AML-193 (cell line): ENCODE data around the gene JMJD8.

ENCODE experiments used
- DNase-seq, 2 experiments: peaks; one replicate each; lab custom pipeline; 2025; lab: John Stamatoyannopoulos, UW

The JMJD8 gene

DNA sequence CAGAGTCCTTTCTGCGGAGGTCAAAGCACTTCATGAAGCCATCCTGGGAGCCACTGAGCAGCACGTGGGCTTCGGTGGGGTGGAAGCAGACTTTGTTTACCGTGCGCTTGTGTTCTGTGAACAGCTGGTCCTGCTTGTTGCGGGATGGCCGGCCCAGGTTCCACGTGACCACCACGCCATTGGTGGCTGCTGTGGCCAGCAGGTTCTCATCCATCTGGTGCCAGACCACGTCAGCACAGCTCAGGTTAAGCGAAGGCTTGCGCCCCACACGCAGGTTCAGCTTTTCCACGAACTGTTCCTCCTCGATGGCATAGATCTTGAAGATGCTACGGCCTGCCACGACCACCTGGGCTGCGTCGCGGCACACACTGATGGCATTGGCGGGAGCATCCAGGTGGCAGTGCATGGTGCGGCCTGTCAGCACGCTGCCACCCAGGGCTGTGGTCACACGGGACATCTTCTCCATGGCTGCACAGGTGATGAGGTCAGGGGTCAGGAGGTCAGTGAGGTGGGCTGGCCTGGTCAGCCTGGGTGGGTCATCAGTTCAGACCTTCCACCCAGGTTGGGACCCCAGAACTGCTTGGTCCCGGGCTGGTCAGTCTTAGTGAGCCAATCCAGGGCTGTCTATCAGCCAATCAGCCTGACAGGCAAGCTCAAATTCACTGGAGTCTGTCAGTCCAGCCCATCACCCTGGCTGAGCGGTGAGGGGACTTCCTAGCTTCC, 5.2 kb upstream of the JMJD8 start:
- no peak for DNase-seq

- DNase-seq, result no peak
Observed at GRCh38 chr16:687499-687898, 3.4 kb upstream of the JMJD8 start.

GRCh38 chr16:686459-687260, 2.5 kb upstream of the JMJD8 start:
- no peak for DNase-seq

DNA sequence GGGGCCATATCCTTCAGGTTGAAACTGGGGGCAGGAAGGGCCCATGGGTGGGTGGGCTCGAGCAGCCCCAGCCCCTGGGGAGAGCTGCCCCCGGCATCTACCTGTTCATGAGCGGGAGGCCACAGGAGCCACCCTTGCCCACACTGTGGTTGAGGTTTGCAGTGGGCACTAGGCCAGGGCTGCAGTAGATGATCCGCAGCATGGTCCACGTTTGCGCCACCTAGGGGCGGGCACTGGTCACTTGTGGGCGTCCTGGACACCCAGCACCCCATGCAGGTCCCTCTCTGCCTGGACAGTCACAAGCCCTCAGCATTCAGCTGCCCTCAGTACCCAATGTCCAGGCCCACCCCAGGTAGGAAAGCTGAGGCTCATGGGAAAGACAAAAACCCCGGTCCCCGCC, 1.8 kb upstream of the JMJD8 start:
- DNase-seq, result peak in 1 of 2 experiments; percentile 15

DNA sequence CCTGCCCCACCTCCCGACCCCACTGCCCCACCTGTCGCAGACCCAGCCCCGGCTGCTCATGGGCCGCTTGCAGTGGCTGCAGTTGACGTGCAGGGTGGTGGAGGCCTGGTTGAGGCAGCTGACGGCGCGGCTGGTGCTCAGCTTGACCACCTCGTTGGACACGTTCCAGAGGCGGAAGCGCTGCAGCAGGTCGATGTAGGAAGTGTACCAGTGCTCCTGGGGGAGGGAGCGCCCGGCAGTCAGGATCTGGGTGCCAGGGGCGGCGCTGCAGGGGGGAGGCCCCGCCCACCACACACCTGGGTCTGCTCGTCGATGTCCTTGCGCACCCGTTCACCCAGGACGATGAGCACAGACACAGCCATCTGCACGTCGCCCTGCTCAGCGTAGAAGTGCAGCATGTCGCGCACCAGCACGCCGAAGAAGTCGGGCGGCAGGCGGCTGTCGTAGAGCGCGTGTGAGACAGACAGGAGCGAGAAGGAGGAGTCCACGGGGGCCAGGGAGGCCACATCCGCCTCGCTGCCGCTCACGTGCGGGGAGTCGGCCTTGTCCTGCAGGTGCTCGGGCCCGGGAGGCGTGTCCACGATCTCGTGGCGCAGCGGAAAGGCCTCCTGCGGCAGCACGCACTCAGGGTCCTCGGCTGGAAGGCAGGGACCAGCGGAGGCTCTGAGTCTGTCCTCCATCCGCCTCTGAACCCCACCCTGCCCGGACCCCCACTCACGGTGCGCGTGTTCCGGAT, 995 bp upstream of the JMJD8 start:
- DNase-seq, result no peak

- DNase-seq, result no peak
Observed at GRCh38 chr16:683396-684070, 601 bp downstream of the JMJD8 start.

GRCh38 chr16:682493-683395, 1.4 kb downstream of the JMJD8 start:
- DNase-seq, result no peak

DNA sequence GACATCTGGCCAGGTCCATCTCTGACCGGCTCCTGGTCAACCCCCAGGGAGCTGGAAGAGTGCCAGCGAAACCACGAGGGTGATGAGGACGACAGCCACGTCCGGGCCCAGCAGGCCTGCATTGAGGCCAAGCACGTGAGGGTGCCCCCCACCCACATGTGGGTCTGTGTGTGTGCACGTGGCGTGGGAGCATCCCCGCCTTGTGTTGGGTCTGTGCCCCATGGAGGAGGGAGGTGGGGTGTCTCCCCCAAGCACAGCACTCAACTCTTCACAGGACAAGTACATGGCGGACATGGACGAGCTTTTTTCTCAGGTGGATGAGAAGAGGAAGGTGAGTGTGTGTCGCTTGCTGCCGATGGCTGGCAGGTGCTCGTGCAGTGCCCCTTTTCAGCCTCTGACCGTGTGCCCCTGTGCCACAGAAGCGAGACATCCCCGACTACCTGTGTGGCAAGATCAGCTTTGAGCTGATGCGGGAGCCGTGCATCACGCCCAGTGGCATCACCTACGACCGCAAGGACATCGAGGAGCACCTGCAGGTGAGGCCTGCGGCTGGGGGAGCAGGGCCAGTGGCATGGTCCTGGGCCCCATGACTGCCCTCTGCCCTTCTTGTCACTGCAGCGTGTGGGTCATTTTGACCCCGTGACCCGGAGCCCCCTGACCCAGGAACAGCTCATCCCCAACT, 2.2 kb downstream of the JMJD8 start:
- no peak for DNase-seq

GRCh38 chr16:680967-681745, 3.0 kb downstream of the JMJD8 start:
- DNase-seq, result peak; percentile 16 to 19

DNA sequence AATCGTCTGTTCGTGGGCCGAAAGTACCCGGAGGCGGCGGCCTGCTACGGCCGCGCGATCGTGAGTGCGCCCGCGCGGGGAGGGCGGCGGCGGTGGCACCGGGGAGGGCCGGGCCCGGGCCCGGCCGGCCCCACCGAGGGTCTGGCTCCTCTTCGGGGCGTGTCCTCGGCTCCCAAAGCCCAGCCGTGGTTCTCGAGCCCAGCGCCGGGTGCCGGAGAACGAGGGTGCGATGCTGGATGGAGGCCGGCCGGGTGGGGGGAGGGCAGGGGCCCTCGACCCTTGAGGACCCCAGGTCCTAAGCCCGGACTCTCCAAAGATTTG, 3.5 kb downstream of the JMJD8 start:
- no peak for DNase-seq

DNA sequence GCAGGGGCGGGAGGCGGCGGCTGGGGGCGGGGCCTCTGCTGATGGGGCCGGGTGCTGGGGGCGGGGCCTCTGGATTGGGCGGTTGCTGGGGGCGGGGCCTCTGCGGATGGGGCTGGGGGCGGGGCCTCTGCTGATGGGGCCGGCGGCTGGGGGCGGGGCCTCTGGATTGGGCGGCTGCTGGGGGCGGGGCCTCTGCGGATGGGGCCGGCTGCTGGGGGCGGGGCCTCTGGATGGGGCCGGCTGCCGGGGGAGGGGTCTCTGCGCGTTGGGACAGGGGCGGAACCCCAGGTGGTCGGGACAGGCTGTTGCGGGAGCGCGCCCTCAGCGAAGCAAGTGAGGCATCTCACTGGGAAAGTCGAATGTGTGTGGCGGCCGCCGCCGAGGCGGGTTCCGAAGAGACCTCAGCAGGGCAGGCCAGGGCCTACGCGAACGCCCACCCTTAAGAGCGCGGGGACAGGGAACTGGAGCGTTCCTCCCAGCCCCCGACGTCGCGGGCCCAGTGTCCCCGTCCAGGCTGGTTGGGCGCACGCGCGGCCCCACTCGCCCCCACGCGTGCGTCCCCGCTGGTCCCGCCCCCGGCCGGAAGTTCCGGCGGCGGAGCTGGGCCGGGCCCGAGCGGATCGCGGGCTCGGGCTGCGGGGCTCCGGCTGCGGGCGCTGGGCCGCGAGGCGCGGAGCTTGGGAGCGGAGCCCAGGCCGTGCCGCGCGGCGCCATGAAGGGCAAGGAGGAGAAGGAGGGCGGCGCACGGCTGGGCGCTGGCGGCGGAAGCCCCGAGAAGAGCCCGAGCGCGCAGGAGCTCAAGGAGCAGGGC, 4.1 kb downstream of the JMJD8 start, which contains the start of gene STUB1:
STUB1 (plus strand) TSS at position 597 of the 811 bp plus-strand sequence; CDS start at position 713, 116 bp downstream.
- peak; percentile 65 to 69 for DNase-seq

GRCh38 chr16:678858-679813, 5.0 kb downstream of the JMJD8 start:
- peak; percentile 32 to 48 for DNase-seq

GRCh38 chr16:678209-678857, 5.8 kb downstream of the JMJD8 start:
- DNase-seq, result no peak

DNA sequence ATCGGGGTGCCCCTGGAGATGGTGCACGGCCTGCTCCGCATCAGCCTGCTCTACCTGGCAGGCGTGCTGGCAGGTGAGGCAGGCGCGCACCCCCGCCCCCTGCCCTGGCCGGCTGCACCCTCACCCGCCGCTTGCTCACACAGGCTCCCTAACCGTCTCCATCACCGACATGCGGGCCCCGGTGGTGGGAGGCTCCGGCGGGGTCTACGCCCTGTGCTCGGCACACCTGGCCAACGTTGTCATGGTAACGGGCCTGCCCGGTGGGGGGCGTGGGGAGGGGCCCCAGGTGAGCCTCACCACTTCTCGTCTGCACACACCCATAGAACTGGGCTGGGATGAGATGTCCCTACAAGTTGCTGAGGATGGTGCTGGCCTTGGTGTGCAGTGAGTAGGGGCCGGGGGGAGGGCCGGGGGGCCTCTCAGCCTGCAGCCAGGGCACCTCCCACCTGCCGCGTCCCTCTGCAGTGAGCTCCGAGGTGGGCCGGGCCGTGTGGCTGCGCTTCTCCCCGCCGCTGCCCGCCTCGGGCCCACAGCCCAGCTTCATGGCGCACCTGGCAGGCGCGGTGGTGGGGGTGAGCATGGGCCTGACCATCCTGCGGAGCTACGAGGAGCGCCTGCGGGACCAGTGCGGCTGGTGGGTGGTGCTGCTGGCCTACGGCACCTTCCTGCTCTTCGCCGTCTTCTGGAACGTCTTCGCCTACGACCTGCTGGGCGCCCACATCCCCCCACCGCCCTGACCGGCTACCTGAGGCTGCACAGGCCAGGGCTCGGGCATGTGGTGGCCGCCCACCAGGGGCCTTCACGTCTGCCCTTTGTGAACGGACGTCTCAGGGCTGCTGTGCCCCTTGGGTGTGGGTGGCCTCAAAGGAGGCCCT, 6.6 kb downstream of the JMJD8 start:
- DNase-seq, result no peak

GRCh38 chr16:676913-677312, 7.2 kb downstream of the JMJD8 start:
- DNase-seq, result no peak

DNA sequence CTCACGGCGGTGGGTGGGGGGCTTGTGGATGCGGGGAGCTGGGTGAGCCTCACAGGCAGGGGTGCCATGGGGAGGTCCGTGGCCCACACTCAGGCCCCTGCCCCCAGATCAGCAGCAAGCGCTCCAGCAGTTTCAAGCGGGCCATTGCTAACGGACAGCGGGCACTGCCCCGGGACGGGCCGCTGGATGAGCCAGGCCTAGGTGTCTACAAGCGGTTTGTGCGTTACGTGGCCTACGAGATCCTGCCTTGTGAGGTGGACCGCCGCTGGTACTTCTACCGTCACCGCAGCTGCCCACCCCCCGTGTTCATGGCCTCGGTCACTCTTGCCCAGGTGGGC, 7.6 kb downstream of the JMJD8 start:
- no peak for DNase-seq
